HTR-8/SVneo (cell line): ENCODE results near the gene RAB7A.
A peak's percentile ranks its signal among the peaks of the same experiment; 100 is the strongest.

ENCODE experiments used
- DNase-seq: peaks from one replicate; pipeline ENCODE4 v3.0.0; 2011; ENCODE audit warnings: low spot score, mixed read lengths; ENCODE audit not compliant: insufficient read length
- FAIRE-seq: peaks from 2 replicates; lab custom pipeline; 2011; peaks lifted over from hg19 to GRCh38; lab: Jason Lieb, UNC

RAB7A gene

DNA sequence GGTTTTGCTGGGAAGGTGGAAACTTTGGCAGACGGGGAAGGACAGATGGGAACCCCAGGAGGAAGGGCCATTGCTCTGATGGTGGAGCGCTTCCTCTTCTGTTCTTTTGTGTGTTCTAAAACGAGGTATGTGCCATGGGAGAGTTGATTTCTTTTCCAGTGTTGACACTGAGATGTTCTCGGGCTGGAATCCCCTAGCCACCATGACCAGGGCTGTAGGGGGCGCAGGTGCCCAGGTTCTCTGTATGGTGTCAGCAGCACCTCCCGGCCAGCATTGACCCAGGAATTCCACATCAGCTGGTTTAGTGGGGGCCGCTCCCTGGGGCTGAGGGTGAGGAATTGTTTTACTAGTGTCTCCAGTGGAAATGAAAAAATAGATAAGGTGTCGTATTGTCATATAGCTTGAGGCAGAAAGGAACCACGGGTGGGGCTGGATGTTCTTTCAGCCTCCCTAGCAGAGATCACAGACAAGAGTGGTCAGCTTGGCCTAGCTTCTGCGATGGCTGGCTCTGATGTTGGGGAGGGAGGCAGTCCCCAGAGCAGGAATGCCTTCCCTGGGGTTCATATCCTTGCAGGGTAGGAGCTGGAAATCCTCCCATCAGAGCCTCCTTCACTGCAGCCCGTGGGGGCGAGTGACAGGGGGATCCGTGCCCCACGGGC is 119.3 kb downstream of the RAB7A start:
- FAIRE-seq (peak; percentile 63), DNase-seq (peak; percentile 23)

DNA sequence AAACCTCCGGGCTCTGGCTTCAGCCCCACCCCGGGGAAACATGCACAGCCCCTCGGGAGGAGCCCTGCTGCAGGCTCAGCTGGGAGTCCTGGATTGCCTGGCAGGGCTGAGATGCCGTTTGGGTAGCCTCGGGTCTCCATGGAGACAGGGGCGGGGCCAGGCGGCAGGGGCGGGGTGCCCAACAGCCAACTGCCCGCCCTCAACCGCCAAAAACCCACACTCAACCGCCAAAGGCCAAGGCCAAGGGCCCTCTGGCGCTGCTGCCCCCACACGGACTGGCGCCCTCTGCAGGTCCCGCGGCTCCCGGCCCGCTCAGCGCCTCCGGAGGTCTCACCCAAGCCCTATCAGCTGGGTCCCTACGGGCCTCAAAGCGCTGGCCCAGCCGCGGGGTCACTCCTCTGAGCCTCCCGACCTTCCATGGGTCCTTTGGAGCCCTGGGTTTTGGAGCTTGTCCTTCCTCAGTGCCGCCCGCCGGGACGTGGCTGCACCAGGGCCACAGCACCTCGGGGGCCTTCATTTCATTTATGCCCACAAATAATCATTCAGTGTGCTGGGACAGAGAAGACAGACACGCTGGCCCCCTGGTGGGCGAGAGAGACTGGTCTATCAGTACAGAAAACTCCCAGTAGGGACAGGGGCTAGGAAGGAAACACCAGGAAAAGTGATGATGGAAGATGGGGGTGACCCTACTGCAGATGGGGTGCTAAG is 119.9 kb downstream of the RAB7A start:
- DNase-seq: peak; percentile 90
- no peak for FAIRE-seq

DNA sequence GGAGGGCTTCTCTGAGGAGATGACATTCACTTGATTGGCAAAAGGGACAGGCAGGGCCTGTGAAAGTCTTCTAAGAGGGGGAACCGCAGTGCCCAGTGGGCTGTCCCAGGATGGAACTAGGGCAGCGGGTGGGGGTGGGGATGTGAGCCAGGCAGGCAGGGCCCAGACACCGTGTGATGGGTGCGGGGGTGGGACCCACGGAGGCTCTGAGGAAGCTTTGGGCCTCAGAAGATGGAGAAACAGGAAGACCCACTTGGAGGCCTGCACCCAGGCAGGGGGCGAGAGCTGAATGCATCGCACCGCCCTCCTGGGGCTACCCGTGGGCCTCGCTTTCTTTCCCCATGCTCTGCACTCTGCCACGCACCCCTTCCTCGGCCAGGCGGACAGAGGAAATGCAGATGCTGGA is 120.5 kb downstream of the RAB7A start:
- FAIRE-seq (no peak), DNase-seq (no peak)

DNA sequence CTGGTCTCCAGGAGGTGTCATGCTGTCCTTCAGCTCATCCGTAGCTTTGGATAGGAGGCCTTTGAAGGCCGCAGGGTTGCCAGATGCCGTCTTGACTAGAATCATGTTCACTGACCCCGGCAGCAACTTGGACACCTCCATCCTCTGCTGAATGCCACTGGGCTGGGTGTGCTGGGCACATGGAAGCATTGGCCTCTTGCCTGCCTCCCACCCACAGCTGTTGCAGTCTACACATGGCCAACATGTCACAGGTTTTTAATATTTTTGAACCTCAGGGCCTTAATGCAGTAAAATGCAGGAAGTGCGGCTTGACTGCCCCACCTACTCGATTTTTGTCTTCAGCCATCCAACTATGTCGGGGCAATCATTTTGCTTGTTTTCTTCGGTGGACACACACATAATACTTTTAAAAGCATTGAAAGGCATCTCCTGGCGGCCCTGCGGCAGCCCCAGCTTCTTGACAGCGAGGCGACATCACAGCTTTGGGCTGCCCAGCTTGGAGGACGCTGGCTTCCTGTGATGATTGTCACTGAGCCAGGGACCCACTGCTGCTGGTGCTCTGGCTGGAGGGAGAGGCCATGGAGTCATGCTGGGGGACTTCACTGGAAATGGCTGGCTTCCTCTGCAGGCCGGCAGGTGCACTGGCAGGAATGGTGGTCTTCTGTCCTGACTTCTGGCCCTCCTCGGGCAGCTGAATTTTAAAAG is 121.8 kb downstream of the RAB7A start:
- DNase-seq: no peak
- FAIRE-seq: no peak

DNA sequence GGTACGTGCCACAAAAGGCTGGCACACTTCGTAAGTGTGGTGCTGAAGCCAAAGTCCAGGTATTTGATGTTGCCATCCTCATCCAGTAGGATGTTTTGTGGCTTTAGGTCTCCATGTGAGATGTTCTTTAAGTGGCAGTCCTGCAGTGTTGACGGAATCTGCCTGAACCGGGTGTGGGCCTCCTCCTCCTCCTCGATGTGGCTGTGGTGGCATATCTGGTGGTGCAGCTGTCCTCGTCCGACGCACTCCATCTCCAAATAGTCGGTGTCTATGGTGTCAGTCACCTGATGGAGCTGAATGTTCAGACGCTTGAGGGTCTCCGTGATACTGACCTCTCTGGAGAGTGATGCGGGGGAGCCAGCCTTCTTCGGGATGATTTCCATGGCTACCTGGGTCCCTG is 123.0 kb downstream of the RAB7A start:
- no peak for FAIRE-seq
- no peak for DNase-seq

DNA sequence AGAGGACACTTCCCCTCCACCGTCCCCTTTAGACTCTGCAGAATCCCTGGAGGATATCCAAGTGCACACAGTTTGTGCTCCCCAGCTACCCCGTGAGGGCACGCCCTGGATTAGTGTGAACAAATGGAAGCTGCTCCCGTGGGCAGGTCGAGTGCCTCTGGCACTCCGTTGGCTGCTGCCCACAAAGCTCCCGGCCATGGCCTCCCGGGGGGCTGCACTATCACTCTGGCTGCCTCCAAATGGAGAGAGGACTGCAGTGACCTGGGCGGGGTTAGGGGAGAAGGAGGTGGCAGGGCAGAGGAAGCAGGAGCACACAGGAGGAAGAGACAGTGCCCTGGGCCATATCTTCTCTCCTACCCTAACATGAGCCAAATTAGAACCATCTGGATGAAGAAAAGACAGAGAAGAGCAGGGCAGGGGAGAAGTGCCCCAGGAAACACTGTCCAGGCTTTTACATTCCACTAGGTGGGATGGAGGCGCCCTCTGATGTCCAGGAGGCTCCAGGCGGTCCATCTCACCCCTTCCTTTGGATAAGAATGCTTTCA is 124.0 kb downstream of the RAB7A start:
- DNase-seq (peak; percentile 21), FAIRE-seq (no peak)

DNA sequence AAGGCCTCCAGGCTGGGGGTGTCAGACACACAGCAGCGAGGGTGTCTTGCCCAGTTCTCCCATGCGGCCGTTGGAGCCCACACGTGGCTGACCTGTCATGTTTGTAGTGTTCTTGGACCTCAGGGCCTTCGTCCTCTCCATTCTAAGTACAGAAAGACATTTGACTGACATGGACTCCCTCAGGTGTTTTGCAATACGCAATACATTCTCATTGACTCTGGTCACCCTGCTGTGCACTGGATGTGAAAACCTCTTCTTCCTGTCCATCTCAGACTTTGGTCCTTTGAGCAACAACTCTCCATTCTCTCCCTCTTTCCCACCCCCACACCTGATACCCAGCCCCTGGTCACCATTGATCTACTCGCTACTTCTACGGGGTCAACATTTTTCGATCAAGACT is 124.6 kb downstream of the RAB7A start:
- DNase-seq (no peak), FAIRE-seq (no peak)

DNA sequence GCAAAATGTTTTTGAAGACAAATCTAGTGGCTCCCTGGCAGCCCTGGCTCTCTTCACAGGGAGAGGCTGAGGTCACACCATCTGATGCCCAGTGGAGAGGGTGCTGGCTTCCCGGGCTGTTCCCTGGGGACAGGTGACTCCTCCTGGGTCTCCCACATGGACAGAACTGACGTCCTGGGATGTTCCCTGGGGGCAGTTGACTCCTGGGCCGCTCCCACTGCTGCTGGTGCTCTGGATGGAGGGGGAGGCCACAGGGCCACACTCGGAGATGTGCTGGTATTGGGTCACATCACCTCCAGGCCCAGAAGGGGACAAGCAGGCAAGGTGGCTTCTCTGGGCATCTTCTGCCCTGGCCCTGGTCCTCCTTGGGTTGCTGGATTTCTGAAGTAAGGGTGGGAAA is 125.6 kb downstream of the RAB7A start:
- FAIRE-seq: no peak
- DNase-seq: no peak

DNA sequence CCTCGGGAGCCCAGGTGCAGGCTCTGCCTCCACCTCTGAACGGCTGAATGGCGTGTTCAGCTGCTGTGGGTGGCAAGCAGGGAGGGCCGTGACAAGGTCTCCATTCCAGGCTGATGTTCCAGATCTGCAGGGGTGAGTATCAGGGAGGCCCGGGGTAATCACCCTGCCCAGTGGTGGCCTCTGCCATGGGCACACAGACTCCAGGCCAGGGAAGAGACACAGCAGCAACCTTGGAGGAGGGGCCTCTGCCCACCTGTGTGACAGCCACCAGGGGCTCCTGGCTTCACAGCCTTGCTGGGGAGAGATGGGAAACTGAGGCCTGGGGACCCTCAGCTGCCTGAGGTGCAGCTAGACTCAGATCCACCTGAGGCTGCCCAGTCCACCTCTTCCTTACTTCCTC is 127.8 kb downstream of the RAB7A start:
- DNase-seq (no peak), FAIRE-seq (no peak)

DNA sequence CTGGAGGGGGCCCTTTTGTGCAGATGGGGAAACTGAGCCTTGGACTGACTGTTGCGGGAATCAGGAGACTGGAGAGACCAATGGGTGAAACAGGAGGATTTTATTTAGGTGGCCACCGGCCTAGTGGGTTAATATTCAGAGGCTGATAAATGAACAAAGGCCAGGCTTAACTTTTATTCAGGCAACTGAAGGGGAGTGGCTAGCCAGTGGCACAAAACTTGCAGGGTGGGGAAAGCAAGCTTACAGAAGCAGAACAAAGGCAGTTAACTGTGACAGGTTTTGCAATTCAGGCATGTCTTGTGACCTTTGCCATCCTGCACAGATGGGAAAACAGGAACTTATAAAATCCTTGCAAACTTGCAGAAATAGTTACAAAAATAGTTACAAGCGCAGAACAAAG is 128.5 kb downstream of the RAB7A start:
- FAIRE-seq (no peak), DNase-seq (no peak)

DNA sequence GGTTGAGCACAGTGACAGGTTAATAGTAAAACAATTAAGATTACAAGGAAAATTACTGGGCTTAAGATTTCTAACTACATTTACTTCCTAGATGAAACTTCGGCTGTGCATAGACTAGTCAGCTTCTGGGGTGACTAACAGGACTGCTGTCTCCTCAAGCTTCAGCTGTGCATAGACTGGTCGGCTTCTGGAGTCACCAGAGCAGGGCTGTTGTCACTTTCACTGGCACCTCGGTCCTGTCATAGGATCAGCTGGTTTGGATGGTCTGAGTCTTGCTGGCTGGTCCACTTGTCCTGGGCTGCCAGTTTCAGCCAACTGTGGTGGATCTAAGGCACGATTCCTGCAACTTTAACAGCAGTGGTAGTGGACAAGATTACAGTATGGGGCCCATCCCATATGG is 129.6 kb downstream of the RAB7A start:
- DNase-seq (no peak), FAIRE-seq (no peak)

DNA sequence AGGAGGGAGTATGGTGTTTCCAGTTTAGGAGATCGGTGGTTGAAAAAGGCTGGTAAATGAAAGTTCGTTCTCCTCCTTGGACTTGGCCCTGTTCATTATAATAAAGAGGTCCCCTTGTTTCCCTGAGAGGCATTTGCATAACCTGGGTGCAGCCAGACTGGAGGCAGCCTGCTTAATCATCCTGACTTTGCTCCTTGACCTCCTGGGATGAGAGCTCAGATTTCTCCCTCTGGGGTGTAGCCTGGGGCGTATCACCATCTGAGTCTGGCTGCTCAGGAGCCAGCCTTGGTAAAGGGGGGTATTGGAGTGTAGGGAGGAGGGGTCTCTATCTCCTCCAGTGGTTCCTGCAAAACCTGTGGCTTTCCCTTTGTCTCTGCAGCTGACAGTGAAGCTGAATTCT is 132.2 kb downstream of the RAB7A start:
- FAIRE-seq: no peak
- no peak for DNase-seq

DNA sequence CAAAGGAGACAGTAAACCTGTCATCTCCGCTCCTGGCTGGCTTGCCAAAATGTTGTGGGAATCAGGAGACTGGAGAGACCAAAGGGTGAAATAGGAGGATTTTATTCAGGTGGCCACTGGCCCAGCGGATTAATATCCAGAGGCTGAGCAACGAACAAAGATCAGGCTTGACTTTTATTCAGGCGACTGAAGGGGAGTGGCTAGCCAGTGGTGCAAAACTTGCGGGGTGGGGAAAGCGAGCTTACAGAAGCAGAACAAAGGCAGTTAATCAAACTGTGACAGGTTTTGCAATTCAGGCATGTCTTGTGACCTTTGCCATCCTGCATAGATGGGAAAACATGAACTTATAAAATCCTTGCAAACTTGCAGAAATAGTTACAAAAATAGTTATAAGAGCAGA is 133.6 kb downstream of the RAB7A start:
- no peak for DNase-seq
- no peak for FAIRE-seq

DNA sequence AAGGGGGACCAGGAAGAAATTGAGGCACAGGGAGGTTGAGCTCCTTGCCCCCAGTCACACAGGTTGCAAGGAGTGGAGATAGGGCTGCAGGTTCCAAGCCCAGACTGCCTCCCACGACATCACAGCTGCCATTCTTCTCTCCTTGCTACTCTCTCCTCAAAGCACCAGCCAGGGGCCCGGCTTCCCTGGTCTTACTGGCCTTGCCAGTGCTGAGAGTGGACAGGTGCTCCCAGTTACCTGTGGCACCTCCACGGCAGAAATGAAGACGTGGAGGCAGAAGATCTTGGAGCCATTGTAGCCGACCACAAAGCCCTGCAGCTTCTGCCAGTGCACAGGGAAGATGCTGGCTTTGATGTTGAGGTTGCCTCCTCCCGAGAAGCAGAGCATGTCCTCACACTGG is 135.5 kb downstream of the RAB7A start:
- FAIRE-seq: no peak
- no peak for DNase-seq

DNA sequence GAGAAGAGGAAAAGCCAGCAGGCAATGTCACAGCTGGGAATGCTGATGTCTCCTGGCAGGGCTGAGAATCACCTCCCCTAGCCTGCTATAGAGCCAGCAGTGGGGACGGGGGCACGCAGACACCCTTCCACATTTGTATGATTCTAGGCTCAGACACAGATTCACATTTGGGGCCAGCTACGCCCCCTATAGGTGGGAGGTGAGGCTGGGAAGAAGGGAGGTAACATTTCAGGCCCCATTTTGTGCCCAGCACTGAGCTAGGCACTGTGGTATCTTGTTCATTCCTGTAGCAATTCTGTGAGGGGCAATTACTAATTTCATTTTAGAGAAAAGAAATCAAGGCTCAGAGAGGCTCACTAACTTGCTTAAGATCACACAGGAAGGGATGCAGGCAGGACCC is 137.6 kb downstream of the RAB7A start:
- FAIRE-seq (no peak), DNase-seq (no peak)
